Psoas muscle (tissue), 8 donors: Measurements from ENCODE around the gene ISY1. TPM values are rescaled to one million over a fixed set of nuclear protein-coding genes. Genes with fewer than 3 reads are reported as not detected.

Experiments
- ATAC-seq, 4 donors: fragments of 200-7000 bp; cut with Tn5 transposase; one replicate each; pipeline ENCODE4 v1.9.1; 2020; ENCODE audit warnings: moderate library complexity in 3 of 4, mild to moderate bottlenecking in 2 of 4
- DNase-seq, 2 donors: peaks; one replicate each; pipeline ENCODE4 v3.0.0-alpha.2; 2020
- H3K27ac ChIP-seq: fragments of 200-600 bp; one replicate; pipeline ENCODE4 v1.8.0; 2022
- H3K27me3 ChIP-seq, 3 donors: fragments of 200-600 bp in 1 of 3; one replicate each; pipeline versions ENCODE4 v1.6.1 to v1.8.0; 2013 to 2022; ENCODE audit warnings: low read length in 2 of 3, mild to moderate bottlenecking in 2 of 3, moderate library complexity in 1 of 3; ENCODE audit not compliant: insufficient read depth in 3 of 3
- H3K36me3 ChIP-seq, 2 donors: fragments of 200-600 bp in 1 of 2; one replicate each; pipeline versions ENCODE4 v1.6.1 to v1.8.0; 2013 to 2022; ENCODE audit warnings: low read depth in 1 of 2, mild to moderate bottlenecking in 1 of 2, moderate library complexity in 1 of 2; ENCODE audit not compliant: insufficient read depth in 1 of 2
- H3K4me1 ChIP-seq: fragments of 200-600 bp; one replicate; pipeline ENCODE4 v1.8.0; 2022
- H3K4me3 ChIP-seq: fragments of 200-600 bp; one replicate; pipeline ENCODE4 v1.8.0; 2022; ENCODE audit warnings: mild to moderate bottlenecking
- H3K9me3 ChIP-seq: fragments of 200-600 bp; one replicate; pipeline ENCODE4 v1.8.0; 2022
- CTCF ChIP-seq: fragments of 200-600 bp; IDR thresholded peaks from one replicate; pipeline ENCODE4 v1.8.0; 2022; ENCODE audit warnings: antibody characterized with exemption
- WGBS, 3 donors: extraction: QIAGEN DNeasy Blood & Tissue Kit; methylation state at CpG; one replicate each; pipeline versions ENCODE4 v1.1.6 to v1.1.7; 2013; 5-methylcytosine and 5-hydroxymethylcytosine counted together
- intact Hi-C, 2 donors: fragments of 100-400 bp; cut with DNase I; formaldehyde crosslinking; loops; one replicate each; pipeline versions ENCODE4 v1.11.0 to v1.14.2; 2022
- polyA plus RNA-seq, 3 donors: library from polyadenylated mRNA; stranded (reverse); fragments of 200-250 nt; gene quantifications; one replicate each; pipeline ENCODE4 v1.2.3, GENCODE V29; 2013
- total RNA-seq, 4 donors: library from RNA; stranded (reverse); fragmentation: NEBNext Ultra II Directional in 2 of 4; extraction: Animal tissue kit (Norgen Biotek cat#: 25700) in 2 of 4; gene quantifications; one replicate each; pipeline versions ENCODE4 v1.2.1 to v1.2.4, GENCODE V29; 2021 to 2023
- donor health status: healthy with polysubstance abuse.
- donor health status: DM: no; HTN: no; CAD: no; lungs with moderate emphysema.
- donor health status: Bipolar disorder and iron deficiency.
- donor health status: healthy.
- donor health status: DM: yes; HTN: yes; CAD: no.
- donor health status: DM: no; HTN: no; CAD: no.
- donor health status: DM: no; HTN: no; CAD: no.
- donor health status: DM: yes; HTN: yes; CAD: no.

The ISY1 gene
- total and polyA plus RNA-seq, 7 donors = 25.9 to 56.0 (median 33.2) TPM

GRCh38 chr3:129126726-129127280, 34.1 kb downstream of the ISY1 start:
- Histone ChIP-seq H3K4me1 (no peaks in the 10 kb centered on the region), H3K36me3 (peaks cover 5 to 58% of the 10 kb centered on the region in 2 donors), H3K9me3 (no peaks in the 10 kb centered on the region), H3K4me3 (no peak overlapping the region), H3K27ac (no peak overlapping the region), H3K27me3 (no peaks in the 10 kb centered on the region)
- intact Hi-C loops = loop anchor here in 1 of 2 donors (10.0 kb wide), 1 partner anchor 152 kb away; no protein-coding TSS in a partner anchor
- no peak for DNase-seq
- no peak for TF ChIP-seq CTCF
- no peak for ATAC-seq
- 78 to 91% (median 83%) methylated on average over 9 of the region's 9 CpGs for WGBS, 3 donors

GRCh38 chr3:129123314-129124060, 37.4 kb downstream of the ISY1 start:
- intact Hi-C loops = loop anchor here in 1 of 2 donors (10.0 kb wide), 1 partner anchor 149 kb away; no protein-coding TSS in a partner anchor

GRCh38 chr3:129122412-129123011, 38.4 kb downstream of the ISY1 start:
- Histone ChIP-seq H3K4me3 (peak overlapping the region; percentile 90), H3K9me3 (no peaks in the 10 kb centered on the region), H3K27me3 (no peaks in the 10 kb centered on the region), H3K36me3 (peaks cover 0 to 19% of the 10 kb centered on the region in 2 donors), H3K27ac (peak overlapping the region; percentile 13), H3K4me1 (peaks cover 10% of the 10 kb centered on the region)
- 31 to 42% (median 36%) methylated on average over 17 to 18 of the region's 18 CpGs for WGBS, 3 donors
- ATAC-seq (peak; percentile 8 to 12 (median 10)), DNase-seq (no peak)
- intact Hi-C loops = loop anchor here in 1 of 2 donors (10.0 kb wide), 1 partner anchor 148 kb away; no protein-coding TSS in a partner anchor
- TF ChIP-seq CTCF = no peak

More at GRCh38 chr3:129123314-129124060, 37.4 kb downstream of the ISY1 start:
- Histone ChIP-seq H3K4me3 (no peak overlapping the region), H3K36me3 (peaks cover 0 to 27% of the 10 kb centered on the region in 2 donors), H3K4me1 (peaks cover 10% of the 10 kb centered on the region), H3K9me3 (no peaks in the 10 kb centered on the region), H3K27me3 (no peaks in the 10 kb centered on the region), H3K27ac (peak overlapping the region; percentile 2)
- ATAC-seq = no peak
- DNase-seq = no peak
- WGBS, 3 donors = 55 to 67% (median 62%) methylated on average over 5 of the region's 5 CpGs
- no peak for TF ChIP-seq CTCF

GRCh38 chr3:129121792-129122411, 39.0 kb downstream of the ISY1 start, which contains the start of gene RAB43:
TSS of gene RAB43 (minus strand) at chr3:129121804. CDS start at chr3:129121489, 315 bp downstream.
- H3K4me1 ChIP-seq = peaks cover 10% of the 10 kb centered on the region
- peak within 1 kb of the TSS; percentile 84 for H3K27ac ChIP-seq
- H3K36me3 ChIP-seq = peaks cover 0 to 13% of the 10 kb centered on the region in 2 donors
- H3K27me3 ChIP-seq = no peaks in the 10 kb centered on the region
- ATAC-seq (peak; percentile 84 to 88 (median 86)), DNase-seq (peak; percentile 87 to 92)
- H3K9me3 ChIP-seq = no peaks in the 10 kb centered on the region
- TF ChIP-seq CTCF = no peak
- intact Hi-C loops = loop anchor here in 1 of 2 donors (10.0 kb wide), 1 partner anchor 147 kb away; no protein-coding TSS in a partner anchor
- H3K4me3 ChIP-seq = peak within 1 kb of the TSS; percentile 90
- 2 to 9% (median 5%) methylated on average over 30 to 53 of the region's 60 CpGs for WGBS, 3 donors
